SU-DHL-6 (cell line): ENCODE data around the gene PSPH.
"Not testable (repeated sequence)": the region's sequence is repeated elsewhere in the genome, so short reads cannot be mapped to it uniquely, and the experiment has no call there.

ENCODE experiments used
- CTCF ChIP-seq: fragments of 200-600 bp; sonication (generic); IDR thresholded peaks from one replicate; pipeline ENCODE4 v1.5.1; 2017; ENCODE audit warnings: antibody characterized with exemption, mild to moderate bottlenecking, low read length, moderate library complexity; ENCODE audit not compliant: insufficient read depth, poor library complexity, severe bottlenecking
- EZH2phosphoT487 ChIP-seq: fragments of 200-600 bp; sonication (generic), shearing (Covaris generic); conservative IDR thresholded peaks from 2 replicates; pipeline ENCODE4 v1.6.1; 2018; ENCODE audit warnings: mild to moderate bottlenecking, antibody characterized with exemption, low read length, moderate library complexity, mixed read lengths

- not testable (repeated sequence) for TF ChIP-seq CTCF, EZH2phosphoT487
These were observed 47.2 kb upstream of the PSPH start for GRCh38 chr7:56098187-56099008.
